Effector memory CD4-positive, alpha-beta T cell (primary cell): ENCODE data around the gene PKD1L1.

Experiments
- DNase-seq, 3 donors: peaks; one replicate each; pipeline ENCODE4 v3.0.0-alpha.2; 2020
- H3K27ac ChIP-seq: 2 replicates; pipeline ENCODE4 v1.7.0; 2013; ENCODE audit warnings: mild to moderate bottlenecking, low read length, moderate library complexity; ENCODE audit not compliant: insufficient read depth, poor library complexity, severe bottlenecking
- H3K27me3 ChIP-seq: replicated peaks from 2 replicates; pipeline ENCODE4 v1.7.0; 2013; ENCODE audit warnings: mild to moderate bottlenecking, low read length; ENCODE audit not compliant: insufficient read depth, control insufficient read depth, poor library complexity, severe bottlenecking
- H3K36me3 ChIP-seq: 2 replicates; pipeline ENCODE4 v1.7.0; 2013; ENCODE audit warnings: mild to moderate bottlenecking, low read length, moderate library complexity; ENCODE audit not compliant: control insufficient read depth, insufficient read depth
- H3K4me1 ChIP-seq: 2 replicates; pipeline ENCODE4 v1.7.0; 2013; ENCODE audit warnings: low read length, mild to moderate bottlenecking; ENCODE audit not compliant: control insufficient read depth, insufficient read depth, poor library complexity, severe bottlenecking
- H3K4me3 ChIP-seq: 2 replicates; pipeline ENCODE4 v1.7.0; 2013; ENCODE audit warnings: low read length, low read depth, mild to moderate bottlenecking; ENCODE audit not compliant: insufficient read depth, poor library complexity, severe bottlenecking
- H3K9me3 ChIP-seq: 2 replicates; pipeline ENCODE4 v1.7.0; 2013; ENCODE audit warnings: mild to moderate bottlenecking, low read length, moderate library complexity; ENCODE audit not compliant: control insufficient read depth

The PKD1L1 gene

DNA sequence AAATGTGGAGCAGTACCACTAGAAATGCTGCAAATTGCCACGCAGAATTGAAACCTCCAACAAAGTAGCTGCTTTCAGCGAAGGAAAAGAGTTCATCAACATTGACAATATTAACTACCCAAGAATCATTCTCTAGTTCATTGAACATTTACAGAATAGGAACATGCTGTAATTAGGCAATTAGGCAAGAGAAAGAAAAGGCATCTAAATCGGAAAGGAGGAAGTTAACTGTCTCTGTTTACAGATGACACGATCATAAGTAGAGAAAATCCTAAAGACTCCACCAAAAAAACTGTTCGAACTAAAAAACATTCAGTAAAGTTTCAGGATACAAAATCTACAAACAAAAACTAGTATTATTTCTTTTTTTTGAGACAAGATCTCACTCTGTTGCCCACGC is 8.9 kb upstream of the PKD1L1 start:
- H3K9me3 ChIP-seq: no peaks in the 10 kb centered on the region
- no peak overlapping the region for H3K27ac ChIP-seq
- H3K4me1 ChIP-seq: no peaks in the 10 kb centered on the region
- H3K27me3 ChIP-seq: no peaks in the 10 kb centered on the region
- DNase-seq: no peak
- H3K4me3 ChIP-seq: no peak overlapping the region
- H3K36me3 ChIP-seq: peaks cover 20% of the 10 kb centered on the region

DNA sequence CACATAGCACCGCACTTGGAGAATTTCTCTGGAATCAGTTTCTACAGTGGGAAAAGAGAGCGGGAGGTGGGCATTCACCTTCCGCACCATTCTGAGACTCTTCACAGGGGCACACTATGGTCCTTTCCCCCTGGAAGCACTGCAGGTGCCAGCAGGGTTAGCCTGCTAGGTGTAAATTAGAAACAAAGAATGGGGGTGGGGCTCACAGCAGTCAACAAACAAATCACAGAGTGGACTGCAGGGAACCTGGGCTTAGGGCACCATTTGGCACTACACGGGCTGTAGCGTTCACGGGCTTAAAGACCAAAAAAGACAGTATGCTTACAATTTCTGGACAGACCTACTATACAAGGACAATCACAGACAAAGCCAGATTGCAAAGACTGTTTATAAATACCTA is 8.0 kb upstream of the PKD1L1 start:
- Histone ChIP-seq H3K27ac (no peak overlapping the region), H3K27me3 (no peaks in the 10 kb centered on the region), H3K9me3 (no peaks in the 10 kb centered on the region), H3K4me3 (no peak overlapping the region), H3K36me3 (peaks cover 11% of the 10 kb centered on the region), H3K4me1 (no peaks in the 10 kb centered on the region)
- no peak for DNase-seq

DNA sequence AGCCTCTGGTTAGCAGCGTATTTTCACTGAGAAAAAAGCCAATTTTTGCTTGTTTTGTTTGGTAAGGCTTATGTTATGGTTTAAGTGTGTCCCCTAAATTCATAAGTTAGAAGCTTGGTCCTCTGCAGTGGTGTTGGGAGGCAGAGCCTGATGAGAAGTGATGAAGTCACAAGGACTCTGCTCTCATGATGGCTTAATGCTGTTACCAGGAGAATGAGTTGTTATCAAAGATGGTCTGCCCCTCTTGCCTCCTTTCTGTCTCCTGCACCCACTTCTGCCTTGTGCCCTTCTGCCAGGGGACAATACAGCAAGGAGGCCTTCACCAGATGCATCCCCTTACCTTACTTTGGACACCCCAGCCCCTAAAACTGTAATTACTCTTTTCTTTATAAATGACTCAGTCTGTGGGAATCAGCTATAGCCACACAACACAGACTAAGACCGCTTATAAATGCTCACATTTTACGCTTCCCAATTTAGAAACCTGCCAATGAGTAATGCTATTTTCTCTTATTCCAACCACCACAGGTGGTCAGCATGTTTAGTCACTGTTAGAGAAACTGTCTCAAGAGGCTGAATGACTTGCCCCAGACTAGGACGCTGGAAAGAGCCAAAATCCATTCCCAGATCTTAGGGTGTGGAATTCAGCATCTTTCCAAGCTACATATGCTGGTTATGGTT is 6.1 kb upstream of the PKD1L1 start:
- Histone ChIP-seq H3K9me3 (no peaks in the 10 kb centered on the region), H3K36me3 (peaks cover 6% of the 10 kb centered on the region), H3K4me1 (no peaks in the 10 kb centered on the region), H3K4me3 (no peak overlapping the region), H3K27me3 (no peaks in the 10 kb centered on the region), H3K27ac (no peak overlapping the region)
- DNase-seq: no peak

DNA sequence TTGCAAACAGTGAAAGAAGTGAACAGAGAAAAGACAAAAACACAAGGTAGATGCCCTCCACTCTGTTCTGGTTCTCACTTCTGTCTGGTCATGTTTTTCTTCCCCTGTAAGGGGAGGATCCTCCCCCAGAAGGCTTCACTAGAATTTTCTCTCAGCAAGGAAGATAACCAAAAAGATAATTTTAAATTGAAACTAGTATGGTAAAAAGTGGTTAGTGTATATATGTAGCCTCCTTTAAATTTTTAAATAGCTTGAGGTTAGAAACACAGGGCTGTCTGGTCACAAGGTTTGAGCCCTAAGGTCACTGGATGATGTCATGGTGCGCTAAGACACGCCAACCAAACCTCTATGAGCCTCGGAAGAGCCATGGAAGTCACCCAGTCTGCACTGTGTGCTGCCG is 5.6 kb upstream of the PKD1L1 start:
- peaks cover 6% of the 10 kb centered on the region for H3K36me3 ChIP-seq

DNA sequence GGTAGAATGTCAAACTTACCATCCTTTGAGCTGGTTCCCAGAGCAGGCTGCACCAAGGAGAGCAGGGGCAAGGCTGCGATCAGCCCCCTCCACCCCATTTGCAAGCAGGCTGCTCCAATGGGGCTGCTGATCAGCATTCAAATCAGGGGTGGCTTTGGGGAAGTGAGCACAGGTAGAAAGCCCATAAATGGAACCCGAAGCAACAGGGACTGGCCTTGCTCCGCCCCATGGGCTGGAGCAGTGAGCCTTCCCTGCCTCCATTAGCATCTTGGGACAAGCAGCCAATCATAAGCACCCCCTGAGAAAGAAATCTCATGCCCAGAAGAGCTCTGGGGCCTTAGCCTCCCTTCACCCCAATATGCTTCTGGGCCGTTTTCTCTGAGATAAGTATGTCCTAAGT is 4.0 kb upstream of the PKD1L1 start:
- Histone ChIP-seq H3K36me3 (peaks cover 6% of the 10 kb centered on the region), H3K27ac (no peak overlapping the region), H3K4me3 (no peak overlapping the region), H3K27me3 (no peaks in the 10 kb centered on the region), H3K9me3 (no peaks in the 10 kb centered on the region), H3K4me1 (no peaks in the 10 kb centered on the region)
- DNase-seq: no peak

More for the DNA sequence above, 5.6 kb upstream of the PKD1L1 start:
- Histone ChIP-seq H3K4me1 (no peaks in the 10 kb centered on the region), H3K9me3 (no peaks in the 10 kb centered on the region), H3K27ac (no peak overlapping the region), H3K4me3 (no peak overlapping the region), H3K27me3 (no peaks in the 10 kb centered on the region)
- DNase-seq: no peak

DNA sequence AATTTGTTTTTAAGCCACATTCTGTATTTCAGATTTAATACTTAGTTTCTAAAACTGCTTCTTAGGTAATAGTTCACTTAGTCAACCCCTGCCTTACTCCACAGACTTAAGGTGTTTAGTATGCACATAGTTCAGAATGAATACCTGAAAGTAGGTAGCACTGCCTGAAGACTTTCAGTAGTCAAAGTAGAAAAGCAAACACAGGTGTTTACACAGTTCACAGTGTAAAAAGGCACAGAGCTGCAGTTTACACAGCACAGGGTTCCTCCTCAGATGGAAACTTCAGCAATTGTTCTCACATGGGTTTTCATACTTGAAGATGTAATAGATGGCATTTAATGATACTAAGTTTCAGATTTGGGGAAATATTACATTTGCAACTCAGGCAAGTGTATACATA is 3.1 kb upstream of the PKD1L1 start:
- no peak overlapping the region for H3K4me3 ChIP-seq

DNA sequence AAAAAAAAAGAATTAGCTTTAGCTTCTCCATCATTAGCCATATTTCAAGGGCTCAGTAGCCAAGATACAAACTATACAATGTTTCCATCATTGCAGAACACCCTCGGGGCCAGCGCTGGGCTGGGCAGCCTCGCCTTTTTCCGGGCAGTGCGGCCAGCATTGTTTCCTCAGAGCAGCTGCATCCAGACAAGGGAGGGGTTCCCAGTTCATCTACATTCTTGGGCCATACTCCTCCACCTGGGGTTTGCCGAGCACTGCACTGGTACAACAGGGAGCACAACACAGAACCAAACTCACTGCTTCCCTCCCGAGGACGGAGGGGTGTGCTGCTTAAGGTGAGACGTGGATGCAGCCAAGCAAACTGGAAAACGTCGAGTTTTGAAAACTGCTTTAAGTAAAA is 2.4 kb upstream of the PKD1L1 start:
- Histone ChIP-seq H3K4me1 (no peaks in the 10 kb centered on the region), H3K4me3 (no peak overlapping the region), H3K36me3 (peaks cover 6% of the 10 kb centered on the region), H3K27me3 (no peaks in the 10 kb centered on the region), H3K27ac (no peak overlapping the region), H3K9me3 (no peaks in the 10 kb centered on the region)
- no peak for DNase-seq

More for the DNA sequence above, 3.1 kb upstream of the PKD1L1 start:
- Histone ChIP-seq H3K9me3 (no peaks in the 10 kb centered on the region), H3K27ac (no peak overlapping the region), H3K36me3 (peaks cover 6% of the 10 kb centered on the region), H3K4me1 (no peaks in the 10 kb centered on the region), H3K27me3 (no peaks in the 10 kb centered on the region)
- DNase-seq: no peak

DNA sequence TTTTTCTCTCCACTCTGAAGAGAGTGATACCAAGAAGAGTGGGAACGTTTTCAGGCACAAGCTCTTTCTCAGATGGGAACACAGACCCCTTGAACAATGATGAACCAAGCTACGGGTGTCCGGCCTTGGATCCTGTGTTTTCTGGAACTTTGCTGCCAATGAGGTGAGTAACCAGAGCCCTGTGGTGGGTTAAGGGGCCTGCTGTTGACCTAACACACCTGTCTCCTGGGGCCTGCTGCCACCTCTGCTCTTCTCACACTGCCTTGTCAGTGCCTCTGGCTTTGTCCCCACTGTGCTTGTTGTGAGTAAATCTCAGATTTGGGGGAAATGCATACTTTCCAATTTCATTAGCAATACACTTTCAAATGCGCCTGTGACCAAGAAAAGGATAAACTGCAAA is 1.4 kb upstream of the PKD1L1 start:
- no peaks in the 10 kb centered on the region for H3K27me3 ChIP-seq
- no peaks in the 10 kb centered on the region for H3K4me1 ChIP-seq
- DNase-seq: no peak
- no peak overlapping the region for H3K4me3 ChIP-seq
- peaks cover 3% of the 10 kb centered on the region for H3K36me3 ChIP-seq
- H3K27ac ChIP-seq: no peak overlapping the region
- H3K9me3 ChIP-seq: no peaks in the 10 kb centered on the region

DNA sequence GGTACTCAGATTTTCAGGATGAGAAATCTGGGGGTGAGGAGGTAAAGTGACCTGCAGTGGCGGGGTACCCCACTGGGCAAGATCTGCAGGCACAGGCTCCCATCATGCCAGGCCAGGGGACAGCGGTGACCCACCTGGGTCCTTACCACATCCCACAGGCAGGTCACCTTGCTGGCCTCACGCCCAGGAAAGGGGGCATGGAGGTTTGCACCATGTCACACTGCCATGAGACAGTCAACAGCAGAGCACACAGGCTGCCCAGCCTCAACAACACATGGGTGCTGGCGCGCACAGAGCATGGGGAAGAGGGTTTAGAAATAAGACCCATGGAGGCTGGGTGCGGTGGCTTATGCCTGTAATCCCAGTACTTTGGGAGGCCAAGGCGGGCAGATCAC is 914 bp downstream of the PKD1L1 start:
- H3K4me3 ChIP-seq: no peak overlapping the region
- H3K27me3 ChIP-seq: no peaks in the 10 kb centered on the region
- H3K9me3 ChIP-seq: no peaks in the 10 kb centered on the region
- no peak overlapping the region for H3K27ac ChIP-seq
- no peak for DNase-seq
- H3K36me3 ChIP-seq: no peaks in the 10 kb centered on the region
- H3K4me1 ChIP-seq: no peaks in the 10 kb centered on the region

DNA sequence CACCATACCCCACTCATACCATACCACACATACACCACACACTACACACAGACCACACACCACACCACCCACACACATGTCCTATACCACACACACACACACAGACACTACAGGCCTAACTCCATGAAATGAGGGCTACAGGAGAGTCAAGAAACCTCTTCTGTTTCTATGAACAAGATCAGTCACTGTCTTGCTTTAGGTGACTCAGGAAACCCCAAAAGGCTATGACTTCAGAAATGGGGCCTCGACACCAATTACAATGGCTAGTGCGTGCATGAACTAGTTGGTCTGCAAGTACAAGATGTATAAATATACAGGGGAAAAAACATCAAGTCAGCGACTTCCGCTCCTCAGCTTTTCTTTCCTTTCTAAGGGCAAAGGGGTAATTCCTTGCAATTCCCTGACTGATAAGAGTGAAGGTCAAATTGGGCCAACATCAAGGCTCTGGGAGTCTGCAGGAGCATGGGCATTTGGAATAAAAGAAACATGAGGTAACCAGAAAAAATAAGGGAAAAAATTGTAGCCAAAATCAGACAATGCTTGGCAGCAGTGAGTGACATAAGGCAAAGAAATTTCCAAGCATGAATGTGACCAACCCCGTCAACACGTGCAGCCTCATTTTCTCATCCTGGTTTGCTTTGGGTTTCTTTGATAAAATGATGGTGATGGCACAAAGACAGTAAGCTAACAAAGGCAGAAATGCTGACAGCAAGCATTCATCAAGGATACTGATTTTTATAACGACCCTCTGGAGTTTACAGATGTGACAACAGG is 1.5 kb downstream of the PKD1L1 start:
- Histone ChIP-seq H3K4me3 (no peak overlapping the region), H3K4me1 (no peaks in the 10 kb centered on the region), H3K27ac (no peak overlapping the region), H3K36me3 (no peaks in the 10 kb centered on the region), H3K9me3 (no peaks in the 10 kb centered on the region), H3K27me3 (no peaks in the 10 kb centered on the region)
- DNase-seq: no peak
